ENCODE results near the gene NRG3. TPM values are rescaled to one million over a fixed set of nuclear protein-coding genes. Genes with fewer than 3 reads are reported as not detected.

NRG3 gene
- total RNA-seq, 1 experiment from 2014 or later = not detected

GRCh38 chr10:82084904-82085303, 209.9 kb downstream of the NRG3 start:
- ChIA-PET POLR2A (no interaction called here), RAD21 (ENCODE audit: low non-redundant PET in 1 of 2, low total read pairs in 2 of 2, uncharacterized antibody in 2 of 2, unreplicated experiment in 2 of 2) (no interaction called here), CTCF (no interaction called here)
- Histone ChIP-seq H3K27ac (ENCODE audit: low read depth, low read length) (no peak overlapping the region), H3K4me1 (ENCODE audit: control insufficient read depth in 1 of 2, insufficient read depth in 2 of 2, low read length in 2 of 2) (no peaks in the 10 kb centered on the region), H3K4me3 (replicated peaks in 1 of 2; ENCODE audit: low read depth in 1 of 2, low read length in 2 of 2) (no peak overlapping the region), H3K36me3 (ENCODE audit: control insufficient read depth in 1 of 2, insufficient read depth in 2 of 2, low read length in 2 of 2) (no peaks in the 10 kb centered on the region), H3K4me2 (ENCODE audit: low read length) (no peak overlapping the region), H3K27me3 (ENCODE audit: insufficient read depth, low read length) (no peaks in the 10 kb centered on the region), H3K9me2 (ENCODE audit: insufficient read depth) (no peaks in the 10 kb centered on the region), H3K9me3 (ENCODE audit: control insufficient read depth in 1 of 2, insufficient read depth in 1 of 2, low read depth in 1 of 2, low read length in 2 of 2) (peaks cover 11 to 27% of the 10 kb centered on the region in 2 experiments; a peak in 2 of 4 replicates), H3K79me2 (ENCODE audit: insufficient read depth, low read length) (no peaks in the 10 kb centered on the region), H2AFZ (ENCODE audit: low read depth, low read length, poor library complexity, severe bottlenecking) (no peak overlapping the region), H3K9ac (ENCODE audit: low read length) (no peak overlapping the region), H4K20me1 (ENCODE audit: insufficient read depth) (no peaks in the 10 kb centered on the region)
- DNase-seq (ENCODE audit: low read depth, low spot score) (no peak), ATAC-seq (no peak)
- TF ChIP-seq EZH2 (IDR thresholded peaks at IDR 0.05) = no peak
- TF ChIP-seq ZNF274 (IDR thresholded peaks at IDR 0.05; ENCODE audit: low read depth, low read length) = no peak
- no peak for TF ChIP-seq ZFX (IDR thresholded peaks at IDR 0.05)
- BruUV-seq (replicated peaks) = no TSS peak
- intact Hi-C loops (cut with micrococcal nuclease) = no loop called here

- no peak overlapping the region for H3K9ac ChIP-seq (ENCODE audit: low read length)
- no peak overlapping the region for H3K27ac ChIP-seq (ENCODE audit: low read depth, low read length)
- H3K36me3 ChIP-seq (ENCODE audit: control insufficient read depth in 1 of 2, insufficient read depth in 2 of 2, low read length in 2 of 2) = no peaks in the 10 kb centered on the region
- peaks cover 14 to 31% of the 10 kb centered on the region in 2 experiments; a peak in 2 of 4 replicates for H3K9me3 ChIP-seq (ENCODE audit: control insufficient read depth in 1 of 2, insufficient read depth in 1 of 2, low read depth in 1 of 2, low read length in 2 of 2)
- RAD21 ChIA-PET (ENCODE audit: low non-redundant PET in 1 of 2, low total read pairs in 2 of 2, uncharacterized antibody in 2 of 2, unreplicated experiment in 2 of 2) = no interaction called here
- CTCF ChIA-PET = no interaction called here
- H3K79me2 ChIP-seq (ENCODE audit: insufficient read depth, low read length) = no peaks in the 10 kb centered on the region
- H3K4me2 ChIP-seq (ENCODE audit: low read length) = no peak overlapping the region
- H3K27me3 ChIP-seq (ENCODE audit: insufficient read depth, low read length) = no peaks in the 10 kb centered on the region
- no peaks in the 10 kb centered on the region for H4K20me1 ChIP-seq (ENCODE audit: insufficient read depth)
- DNase-seq (ENCODE audit: low read depth, low spot score) = no peak
- no peak for ATAC-seq
- intact Hi-C loops (cut with micrococcal nuclease) = no loop called here
- POLR2A ChIA-PET = no interaction called here
- H3K9me2 ChIP-seq (ENCODE audit: insufficient read depth) = no peaks in the 10 kb centered on the region
- TF ChIP-seq FOSL1 (IDR thresholded peaks at IDR 0.05; ENCODE audit: low read depth) = no peak
- no peak for TF ChIP-seq SRF (IDR thresholded peaks at IDR 0.05; ENCODE audit: low read depth)
- no peak for TF ChIP-seq SIN3A (IDR thresholded peaks at IDR 0.05; ENCODE audit: low read depth)
- TF ChIP-seq POLR2A (IDR thresholded peaks at IDR 0.05; ENCODE audit: borderline replicate concordance, extremely low read depth, insufficient read depth, insufficient read length) = no peak
- no peak for TF ChIP-seq ZFX (IDR thresholded peaks at IDR 0.05)
- no peaks in the 10 kb centered on the region for H3K4me1 ChIP-seq (ENCODE audit: control insufficient read depth in 1 of 2, insufficient read depth in 2 of 2, low read length in 2 of 2)
- no TSS peak for BruUV-seq (replicated peaks)
- no peak overlapping the region for H2AFZ ChIP-seq (ENCODE audit: low read depth, low read length, poor library complexity, severe bottlenecking)
- no peak overlapping the region for H3K4me3 ChIP-seq (replicated peaks in 1 of 2; ENCODE audit: low read depth in 1 of 2, low read length in 2 of 2)
These were observed 214.3 kb downstream of the NRG3 start for GRCh38 chr10:82089327-82089726.
